Right cardiac atrium (tissue), 5 donors: ENCODE data around the gene ABHD17C. TPM values are rescaled to one million over a fixed set of nuclear protein-coding genes. Genes with fewer than 3 reads are reported as not detected.

ENCODE experiments used
- ATAC-seq, 2 donors: fragments of 200-7000 bp; cut with Tn5 transposase; one replicate each; pipeline versions ENCODE4 v1.8.0 to v1.9.1; 2020; ENCODE audit warnings: moderate library complexity in 2 of 2, mild to moderate bottlenecking in 1 of 2
- DNase-seq, 3 donors: peaks; one replicate each; pipeline ENCODE4 v3.0.0-alpha.2; 2020
- H3K27ac ChIP-seq: one replicate; pipeline ENCODE4 v1.5.1; 2013; ENCODE audit warnings: mild to moderate bottlenecking, low read length, control low read depth, moderate library complexity
- H3K27me3 ChIP-seq: one replicate; pipeline ENCODE4 v1.6.1; 2013; ENCODE audit not compliant: control insufficient read depth, insufficient read depth
- H3K4me1 ChIP-seq: one replicate; pipeline ENCODE4 v1.6.1; 2013; ENCODE audit warnings: low read length; ENCODE audit not compliant: control insufficient read depth, insufficient read depth
- H3K4me3 ChIP-seq: one replicate; pipeline ENCODE4 v1.5.1; 2013; ENCODE audit warnings: low read length, control low read depth
- H3K9me3 ChIP-seq: one replicate; pipeline ENCODE4 v1.6.1; 2013; ENCODE audit warnings: low read length; ENCODE audit not compliant: control insufficient read depth
- whole genome bisulfite sequencing: extraction: QIAGEN DNeasy Blood & Tissue Kit; methylation state at CpG from one replicate; pipeline ENCODE4 v1.1.7; 2013; 5-methylcytosine and 5-hydroxymethylcytosine counted together
- intact Hi-C, 4 donors: fragments of 100-400 bp; cut with DNase I; formaldehyde crosslinking; loops; one replicate each; pipeline versions ENCODE4 v1.11.0 to v1.14.0; 2022 to 2023
- polyA plus RNA-seq: library from polyadenylated mRNA; stranded (reverse); fragments of 200-250 nt; gene quantifications from one replicate; pipeline ENCODE4 v1.2.3, GENCODE V29; 2013
- total RNA-seq, 4 donors: library from RNA; stranded (reverse); fragmentation: NEBNext Ultra II Directional; extraction: Animal tissue kit (Norgen Biotek cat#: 25700); gene quantifications; one replicate each; pipeline ENCODE4 v1.2.1, GENCODE V29; 2021
- donor health status: healthy with polysubstance abuse.
- donor health status: DM: no; HTN: yes; CAD: no.
- donor health status: DM: no; HTN: no; CAD: no.
- donor health status: DM: no; HTN: yes; CAD: no; lungs with severe emphysema.
- donor health status: DM: yes; HTN: yes; CAD: no.

ABHD17C gene
- total and polyA plus RNA-seq, 5 donors, result 2.6 to 6.2 (median 5.3) TPM

DNA sequence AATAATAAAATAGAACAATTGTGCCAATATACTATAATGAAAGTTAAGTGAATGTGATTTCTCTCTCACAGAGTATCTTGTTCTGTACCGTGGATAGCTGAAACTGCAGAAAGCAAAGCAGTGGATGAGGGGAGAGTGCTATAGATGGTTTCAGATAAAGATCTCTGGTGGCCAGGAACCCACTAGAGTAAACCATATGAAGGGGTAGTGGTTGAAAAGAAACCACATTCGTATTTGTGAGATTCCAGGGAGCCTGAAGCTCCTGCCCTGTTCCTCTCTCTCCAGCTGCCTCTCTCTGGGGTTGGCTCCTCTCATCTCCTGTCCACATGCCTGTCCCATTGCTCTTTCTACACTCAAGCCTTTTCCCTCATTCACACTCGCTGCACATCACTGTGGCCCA, 8.9 kb downstream of the ABHD17C start:
- no peak for DNase-seq
- no peak overlapping the region for H3K27ac ChIP-seq
- ATAC-seq, result no peak
- no peak overlapping the region for H3K4me3 ChIP-seq
- H3K4me1 ChIP-seq, result peaks cover 6% of the 10 kb centered on the region
- intact Hi-C loops, result no loop called here
- H3K27me3 ChIP-seq, result no peaks in the 10 kb centered on the region
- no peaks in the 10 kb centered on the region for H3K9me3 ChIP-seq
- whole genome bisulfite sequencing, result 92% methylated on average over 3 of the region's 3 CpGs

DNA sequence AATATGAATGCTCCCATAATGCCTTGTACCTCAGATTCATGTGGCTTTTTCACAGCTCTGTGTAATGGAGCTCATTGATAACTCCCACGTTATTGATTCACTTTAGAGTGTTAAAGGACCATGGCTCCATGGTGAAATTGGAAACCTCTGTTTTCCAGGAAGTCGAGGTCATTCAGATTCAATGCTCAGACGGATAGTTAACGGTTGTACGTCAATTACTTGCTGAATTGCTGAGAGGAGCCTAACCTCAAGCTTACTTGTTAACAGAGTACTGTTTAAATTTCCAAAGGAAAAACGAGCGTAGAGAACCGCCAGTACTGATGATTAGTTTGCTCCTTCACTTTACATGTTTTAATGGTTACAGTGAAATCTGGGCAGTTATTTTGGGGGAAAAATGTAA, 11.1 kb downstream of the ABHD17C start:
- no peak overlapping the region for H3K4me3 ChIP-seq
- H3K27me3 ChIP-seq, result no peaks in the 10 kb centered on the region
- ATAC-seq (no peak), DNase-seq (no peak)
- WGBS, result 75% methylated on average over 8 of the region's 8 CpGs
- H3K27ac ChIP-seq, result no peak overlapping the region
- H3K9me3 ChIP-seq, result no peaks in the 10 kb centered on the region
- peaks cover 6% of the 10 kb centered on the region for H3K4me1 ChIP-seq
- intact Hi-C loops, result no loop called here

DNA sequence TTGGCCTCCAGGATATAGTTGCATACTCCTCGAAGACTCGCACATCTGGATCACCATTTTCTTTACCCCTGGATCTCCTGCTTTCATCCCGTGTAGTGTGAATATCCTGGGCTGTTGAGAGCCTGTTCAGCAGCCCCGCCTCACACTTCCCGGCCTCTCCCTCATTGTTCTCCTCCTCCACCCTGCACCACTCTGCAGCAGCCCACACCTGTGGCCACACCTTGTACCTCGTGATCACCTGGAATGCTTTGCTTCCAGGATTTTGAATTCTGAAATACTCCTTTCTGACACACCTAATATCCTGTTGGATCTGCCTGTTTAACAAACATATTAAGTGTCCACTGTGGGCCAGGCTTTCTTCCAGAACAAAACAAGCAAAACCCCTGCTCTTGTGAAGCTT, 14.4 kb downstream of the ABHD17C start:
- peak in 1 of 2 donors; percentile 54 for ATAC-seq
- no peaks in the 10 kb centered on the region for H3K9me3 ChIP-seq
- intact Hi-C loops, result no loop called here
- no peak for DNase-seq
- 92% methylated on average over 6 of the region's 6 CpGs for WGBS
- no peak overlapping the region for H3K27ac ChIP-seq
- no peaks in the 10 kb centered on the region for H3K27me3 ChIP-seq
- peaks cover 4% of the 10 kb centered on the region for H3K4me1 ChIP-seq
- H3K4me3 ChIP-seq, result no peak overlapping the region

DNA sequence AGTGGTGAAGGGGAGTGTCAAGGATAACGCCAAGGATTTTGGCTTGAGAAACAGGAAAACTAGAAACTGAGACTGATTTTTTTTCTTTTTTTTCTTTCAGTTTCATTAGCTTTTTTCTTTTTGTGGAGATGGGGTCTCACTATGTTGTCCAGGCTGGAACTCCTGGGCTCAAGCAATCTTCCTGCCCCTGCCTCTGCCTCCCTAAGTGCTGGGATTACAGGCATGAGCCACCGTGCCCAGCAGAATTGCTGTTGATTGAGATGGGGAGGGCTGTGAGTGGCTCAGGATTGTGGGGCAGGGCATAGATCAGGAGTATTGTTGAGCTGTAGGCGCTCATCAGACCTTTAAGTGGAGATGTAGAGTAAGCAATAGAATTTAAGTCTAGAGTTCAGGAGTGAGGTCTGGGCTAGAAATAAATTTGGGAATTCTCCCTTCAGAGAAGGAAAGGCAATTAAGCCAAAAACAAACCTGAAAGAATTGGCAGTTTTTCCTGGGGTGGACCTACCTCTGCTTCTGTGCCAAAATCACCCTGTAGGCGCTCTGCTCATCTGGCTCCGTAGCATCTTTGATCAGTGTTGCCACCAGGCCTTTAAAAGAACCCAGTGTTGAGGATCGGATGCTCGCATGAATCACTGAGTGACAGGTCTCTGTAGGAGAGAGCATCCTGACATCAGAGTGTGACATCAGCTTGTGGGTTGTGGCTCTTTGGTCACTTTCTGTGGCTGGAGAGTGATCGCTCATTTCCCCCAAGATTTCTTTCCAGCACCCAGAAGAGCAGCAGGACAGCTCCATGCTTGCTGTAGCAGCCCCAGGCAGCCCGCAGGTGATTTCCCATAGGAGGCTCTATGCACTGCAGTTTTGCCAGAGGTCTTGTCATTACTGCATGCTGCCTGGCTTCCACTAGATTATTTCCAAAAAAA, 15.8 kb downstream of the ABHD17C start:
- H3K4me3 ChIP-seq, result no peak overlapping the region
- intact Hi-C loops, result no loop called here
- no peak for DNase-seq
- no peaks in the 10 kb centered on the region for H3K4me1 ChIP-seq
- no peak for ATAC-seq
- no peaks in the 10 kb centered on the region for H3K9me3 ChIP-seq
- H3K27ac ChIP-seq, result no peak overlapping the region
- 90% methylated on average over 9 of the region's 9 CpGs for WGBS
- no peaks in the 10 kb centered on the region for H3K27me3 ChIP-seq

DNA sequence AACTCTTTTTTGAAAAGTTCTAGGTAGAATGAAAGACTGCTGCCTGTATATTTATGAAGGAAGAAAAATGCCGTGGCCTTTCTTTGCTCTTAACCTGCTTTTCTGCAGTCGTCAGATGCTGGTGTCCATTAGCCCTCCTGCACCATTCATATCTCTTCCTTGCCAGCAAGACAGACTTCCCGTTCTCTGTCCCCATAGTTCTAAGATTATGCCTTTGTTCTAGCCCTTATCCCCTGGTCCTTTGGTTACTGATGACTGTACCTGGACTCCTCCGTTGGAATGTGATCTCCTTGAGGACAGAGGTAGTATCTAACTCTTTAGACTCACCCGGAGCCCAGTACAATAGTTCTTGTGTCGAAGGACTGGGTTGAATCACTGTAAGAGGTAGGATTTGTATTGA, 16.8 kb downstream of the ABHD17C start:
- 86% methylated on average over 6 of the region's 6 CpGs for WGBS
- no peak for DNase-seq
- Histone ChIP-seq H3K4me1 (no peaks in the 10 kb centered on the region), H3K27me3 (no peaks in the 10 kb centered on the region), H3K4me3 (no peak overlapping the region), H3K27ac (no peak overlapping the region), H3K9me3 (no peaks in the 10 kb centered on the region)
- intact Hi-C loops, result no loop called here
- ATAC-seq, result no peak

DNA sequence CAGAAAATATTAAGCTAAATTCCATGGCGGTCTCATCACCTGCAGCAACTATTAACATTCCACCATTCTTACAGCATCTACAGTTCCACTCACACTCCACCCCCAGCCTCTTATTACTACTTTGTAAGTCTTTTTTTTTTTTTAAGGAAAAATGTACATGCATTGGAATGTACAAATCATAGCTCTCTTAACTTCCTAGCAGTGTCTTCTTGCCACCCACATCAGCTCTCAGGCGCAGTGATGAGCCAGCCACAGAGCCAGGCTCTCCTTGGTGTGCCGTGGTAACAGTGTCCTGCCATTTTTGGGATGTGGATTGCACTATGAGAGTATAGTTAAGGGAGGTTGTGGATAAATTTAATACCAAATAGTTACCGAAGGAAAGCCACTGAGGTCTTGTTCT, 17.8 kb downstream of the ABHD17C start:
- Histone ChIP-seq H3K4me3 (no peak overlapping the region), H3K27ac (no peak overlapping the region), H3K9me3 (no peaks in the 10 kb centered on the region), H3K4me1 (no peaks in the 10 kb centered on the region), H3K27me3 (no peaks in the 10 kb centered on the region)
- DNase-seq, result no peak
- intact Hi-C loops, result no loop called here
- ATAC-seq, result no peak
- WGBS, result 84% methylated on average over 4 of the region's 4 CpGs

DNA sequence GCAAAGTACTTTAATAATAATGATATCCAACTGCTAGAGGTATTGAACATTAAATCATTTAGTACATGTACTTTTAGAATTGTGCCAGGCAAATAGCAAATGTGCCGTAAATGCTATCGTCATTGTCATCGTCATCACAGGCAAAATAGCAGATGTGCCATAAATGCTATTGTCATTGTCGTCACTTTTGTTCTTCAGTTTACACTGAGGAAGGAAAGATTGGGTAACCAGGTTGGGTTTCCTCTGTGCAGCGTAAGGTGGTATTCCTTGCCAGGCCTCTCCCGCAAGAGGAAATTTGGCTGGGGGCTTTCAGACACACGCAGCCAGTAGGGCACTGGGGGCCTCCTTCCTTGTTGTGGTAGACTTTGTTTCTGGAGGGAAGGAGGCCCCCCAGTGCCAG, 26.4 kb downstream of the ABHD17C start:
- no peaks in the 10 kb centered on the region for H3K9me3 ChIP-seq
- H3K4me3 ChIP-seq, result no peak overlapping the region
- DNase-seq, result no peak
- H3K27me3 ChIP-seq, result no peaks in the 10 kb centered on the region
- ATAC-seq, result no peak
- H3K4me1 ChIP-seq, result no peaks in the 10 kb centered on the region
- 74% methylated on average over 7 of the region's 7 CpGs for WGBS
- intact Hi-C loops, result no loop called here
- H3K27ac ChIP-seq, result no peak overlapping the region

DNA sequence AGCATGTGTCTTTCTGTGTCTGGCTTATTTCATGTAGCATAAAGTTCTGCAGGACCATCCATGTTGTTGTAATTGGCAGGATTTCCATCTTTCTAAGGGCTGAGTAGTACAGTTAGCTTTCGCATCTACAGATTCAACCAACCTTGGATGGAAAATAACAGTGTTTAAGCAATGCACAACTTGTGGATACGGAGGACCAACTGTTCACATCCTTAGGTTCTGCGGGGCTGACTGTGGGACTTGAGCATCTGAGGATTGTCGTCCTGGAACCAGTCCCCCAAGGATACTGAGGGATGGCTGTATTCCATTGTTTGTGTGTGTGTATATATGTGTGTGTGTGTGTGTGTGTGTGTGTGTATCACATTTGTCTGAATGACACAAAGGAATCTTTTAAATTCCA, 27.7 kb downstream of the ABHD17C start:
- intact Hi-C loops, result no loop called here
- Histone ChIP-seq H3K27ac (no peak overlapping the region), H3K4me1 (peaks cover 4% of the 10 kb centered on the region)

DNA sequence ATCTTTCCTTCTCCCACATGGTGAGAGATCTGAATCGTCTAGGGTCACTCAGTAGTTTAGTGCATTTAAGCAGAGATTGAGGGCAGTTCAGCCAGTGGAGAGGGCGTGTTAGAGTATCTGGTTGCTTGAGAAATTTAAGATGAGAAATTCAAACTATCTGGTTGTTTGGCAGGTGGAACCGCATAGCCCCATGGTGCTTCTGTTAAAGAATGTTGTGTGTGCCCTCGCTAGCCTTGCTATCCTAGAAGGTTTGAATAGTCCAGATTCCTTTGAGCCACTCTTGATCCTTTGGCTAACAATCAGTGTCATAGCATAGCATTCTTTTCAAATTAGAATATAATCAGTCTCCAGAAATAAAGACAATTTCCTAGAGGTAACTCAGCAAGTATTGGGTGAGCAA, 32.1 kb downstream of the ABHD17C start:
- DNase-seq, result no peak
- ATAC-seq, result no peak
- Histone ChIP-seq H3K27ac (no peak overlapping the region), H3K27me3 (no peaks in the 10 kb centered on the region), H3K4me1 (peaks cover 4% of the 10 kb centered on the region), H3K9me3 (no peaks in the 10 kb centered on the region), H3K4me3 (no peak overlapping the region)
- intact Hi-C loops, result no loop called here
- 65% methylated on average over 4 of the region's 4 CpGs for WGBS

More for the DNA sequence above, 27.7 kb downstream of the ABHD17C start:
- DNase-seq (no peak), ATAC-seq (no peak)
- no peaks in the 10 kb centered on the region for H3K27me3 ChIP-seq
- H3K4me3 ChIP-seq, result no peak overlapping the region
- no peaks in the 10 kb centered on the region for H3K9me3 ChIP-seq
- 90% methylated on average over 4 of the region's 4 CpGs for WGBS

DNA sequence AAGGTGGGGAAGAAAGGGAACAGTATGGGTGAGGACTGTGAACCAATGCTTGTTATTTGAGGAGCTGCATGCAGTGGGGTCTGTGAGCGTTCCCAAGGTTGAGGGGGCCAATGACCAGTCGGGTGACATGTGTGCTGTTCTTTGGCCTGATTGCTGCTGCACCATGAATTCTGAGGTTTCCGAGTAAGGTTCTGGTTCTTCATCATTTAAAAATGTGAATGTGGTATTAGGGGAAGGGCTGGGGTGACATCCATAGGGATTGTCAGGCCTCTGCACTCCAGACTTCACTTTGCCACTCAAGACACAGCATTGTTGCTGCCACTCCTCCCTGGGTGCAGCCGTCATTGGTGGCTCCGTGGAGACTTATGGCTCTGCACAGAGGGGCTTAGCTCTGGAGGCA, 32.5 kb downstream of the ABHD17C start:
- ATAC-seq (no peak), DNase-seq (no peak)
- Histone ChIP-seq H3K27ac (no peak overlapping the region), H3K4me3 (no peak overlapping the region), H3K9me3 (no peaks in the 10 kb centered on the region), H3K4me1 (peaks cover 4% of the 10 kb centered on the region), H3K27me3 (no peaks in the 10 kb centered on the region)
- 88% methylated on average over 5 of the region's 5 CpGs for WGBS
- intact Hi-C loops, result no loop called here

DNA sequence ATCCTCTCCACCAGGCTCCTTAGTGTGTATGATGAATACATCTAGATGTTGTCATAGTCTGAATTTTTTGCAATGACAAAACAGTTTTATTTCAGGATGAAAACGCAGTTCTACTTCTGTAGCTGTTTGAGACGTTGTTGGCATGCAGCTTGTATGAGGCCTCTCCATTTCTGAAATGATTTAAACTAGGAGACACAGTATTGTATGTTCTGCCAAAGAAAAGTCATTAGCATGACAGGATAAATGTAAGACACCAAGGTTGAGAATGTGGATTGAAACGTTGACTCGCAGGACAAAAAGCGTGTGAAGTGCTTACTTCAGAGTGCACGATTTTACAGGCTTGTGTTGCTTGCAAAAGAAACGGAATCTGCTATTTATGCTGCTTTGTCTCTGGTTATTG, 35.3 kb downstream of the ABHD17C start:
- Histone ChIP-seq H3K9me3 (no peaks in the 10 kb centered on the region), H3K4me1 (peaks cover 4% of the 10 kb centered on the region), H3K27ac (no peak overlapping the region), H3K4me3 (no peak overlapping the region), H3K27me3 (no peaks in the 10 kb centered on the region)
- 79% methylated on average over 7 of the region's 7 CpGs for WGBS
- DNase-seq (no peak), ATAC-seq (no peak)
- intact Hi-C loops, result no loop called here
